Measurements from ENCODE around the gene CFAP65.

The CFAP65 gene

GRCh38 chr2:218995972-218996711 lies 45.2 kb downstream of the CFAP65 start:
- in situ Hi-C loops (cut with HindIII; ENCODE audit: low sequenced_read_pairs) = no loop called here
- TF ChIP-seq CTCF (IDR thresholded peaks at IDR 0.05; ENCODE audit: low read depth, low read length) = peak; percentile 82
- H3K4me3 ChIP-seq (ENCODE audit: low read depth, low read length) = peak overlapping the region; percentile 22
- DNase-seq (ENCODE audit: low read depth, low spot score) = peak; percentile 65

- in situ Hi-C loops (cut with HindIII; ENCODE audit: low sequenced_read_pairs) = no loop called here
- TF ChIP-seq CTCF (IDR thresholded peaks at IDR 0.05; ENCODE audit: low read depth, low read length) = no peak
- no peak for DNase-seq (ENCODE audit: low read depth, low spot score)
- no peak overlapping the region for H3K4me3 ChIP-seq (ENCODE audit: low read depth, low read length)
Measured at GRCh38 chr2:218995561-218995960, 45.8 kb downstream of the CFAP65 start.

GRCh38 chr2:218993345-218994315 lies 47.7 kb downstream of the CFAP65 start, which contains the start of gene CRYBA2:
Gene CRYBA2 (minus strand): TSS chr2:218993422. CDS start chr2:218993176, 246 bp downstream.
- H3K4me3 ChIP-seq (ENCODE audit: low read depth, low read length) = no peak within 1 kb of the TSS
- DNase-seq (ENCODE audit: low read depth, low spot score) = no peak
- no peak for TF ChIP-seq CTCF (IDR thresholded peaks at IDR 0.05; ENCODE audit: low read depth, low read length)
- in situ Hi-C loops (cut with HindIII; ENCODE audit: low sequenced_read_pairs) = no loop called here

- no peak for TF ChIP-seq CTCF (IDR thresholded peaks at IDR 0.05; ENCODE audit: low read depth, low read length)
- no peak overlapping the region for H3K4me3 ChIP-seq (ENCODE audit: low read depth, low read length)
- in situ Hi-C loops (cut with HindIII; ENCODE audit: low sequenced_read_pairs) = no loop called here
- DNase-seq (ENCODE audit: low read depth, low spot score) = no peak
Measured at GRCh38 chr2:218992703-218993344, 48.5 kb downstream of the CFAP65 start.

- H3K4me3 ChIP-seq (ENCODE audit: low read depth, low read length) = no peak overlapping the region
- in situ Hi-C loops (cut with HindIII; ENCODE audit: low sequenced_read_pairs) = no loop called here
- no peak for TF ChIP-seq CTCF (IDR thresholded peaks at IDR 0.05; ENCODE audit: low read depth, low read length)
- no peak for DNase-seq (ENCODE audit: low read depth, low spot score)
Measured at GRCh38 chr2:218992196-218992595, 49.1 kb downstream of the CFAP65 start.

GRCh38 chr2:218991674-218992168 lies 49.6 kb downstream of the CFAP65 start:
- no peak for DNase-seq (ENCODE audit: low read depth, low spot score)
- in situ Hi-C loops (cut with HindIII; ENCODE audit: low sequenced_read_pairs) = no loop called here
- TF ChIP-seq CTCF (IDR thresholded peaks at IDR 0.05; ENCODE audit: low read depth, low read length) = no peak
- no peak overlapping the region for H3K4me3 ChIP-seq (ENCODE audit: low read depth, low read length)

Measured in astrocyte of the spinal cord (primary cell).